GM12875 (cell line): ENCODE data around the gene EEF1A2.
"Not testable (repeated sequence)": the region's sequence is repeated elsewhere in the genome, so short reads cannot be mapped to it uniquely, and the experiment has no call there.

Source experiments
- H3K4me3 ChIP-seq: one replicate; pipeline ENCODE4 v1.5.1; 2011; ENCODE audit warnings: low read depth, low read length, control low read depth
- CTCF ChIP-seq: IDR thresholded peaks from 2 replicates; pipeline ENCODE4 v1.5.1; 2011; ENCODE audit warnings: low read depth, mild to moderate bottlenecking, control low read depth, inconsistent platforms, low read length, moderate library complexity, borderline replicate concordance; ENCODE audit not compliant: insufficient read depth

EEF1A2 gene

DNA sequence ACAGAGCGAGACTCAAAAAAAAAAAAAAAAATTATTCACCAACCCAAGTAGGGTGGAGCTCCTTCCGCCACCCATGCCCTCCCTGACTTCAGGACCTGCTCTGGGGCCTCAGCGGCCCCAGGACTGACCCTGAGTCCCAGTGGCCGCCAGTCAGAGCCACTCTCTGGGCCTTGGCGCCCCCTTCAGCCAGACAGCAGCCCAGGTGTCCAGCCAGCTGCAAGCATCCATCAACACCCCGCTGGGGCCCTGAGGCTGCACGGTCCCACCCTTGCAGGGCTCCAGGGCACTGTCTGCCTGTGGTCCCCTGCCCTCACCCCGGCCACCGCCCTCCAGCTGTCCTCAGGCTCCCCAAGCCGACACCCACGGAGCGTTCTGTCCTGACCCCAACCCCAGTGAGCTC lies 15.0 kb downstream of the EEF1A2 start:
- no peak for TF ChIP-seq CTCF
- H3K4me3 ChIP-seq, result no peak overlapping the region

DNA sequence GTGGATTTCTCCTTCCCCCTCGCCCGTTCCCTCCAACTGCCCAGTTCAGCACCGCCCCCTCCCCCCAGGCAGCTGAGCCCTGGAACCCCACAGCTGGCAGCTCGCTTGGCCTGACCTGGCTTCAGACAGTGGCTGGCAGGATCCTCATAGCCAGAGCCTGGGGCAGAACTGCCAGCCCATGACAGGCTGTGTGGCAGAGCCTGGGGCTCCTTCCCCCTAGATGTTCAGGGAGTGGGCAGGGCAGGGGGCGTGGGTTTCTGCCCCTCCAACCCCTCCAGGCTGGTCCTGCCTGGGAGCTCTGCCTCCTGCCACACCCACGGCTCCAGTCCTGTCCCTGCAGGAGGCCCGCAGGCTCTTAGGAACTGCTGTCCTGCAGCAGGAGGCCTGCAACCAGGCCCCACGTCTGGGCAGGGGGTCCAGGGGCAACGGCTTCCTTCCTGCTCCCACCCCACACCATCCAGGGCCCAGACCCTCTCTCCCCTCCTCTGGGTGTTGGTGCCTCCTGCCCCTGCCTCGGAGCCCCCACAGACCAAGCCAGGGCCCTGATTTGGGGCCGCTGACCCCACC lies 16.8 kb downstream of the EEF1A2 start:
- TF ChIP-seq CTCF, result no peak
- H3K4me3 ChIP-seq, result no peak overlapping the region

DNA sequence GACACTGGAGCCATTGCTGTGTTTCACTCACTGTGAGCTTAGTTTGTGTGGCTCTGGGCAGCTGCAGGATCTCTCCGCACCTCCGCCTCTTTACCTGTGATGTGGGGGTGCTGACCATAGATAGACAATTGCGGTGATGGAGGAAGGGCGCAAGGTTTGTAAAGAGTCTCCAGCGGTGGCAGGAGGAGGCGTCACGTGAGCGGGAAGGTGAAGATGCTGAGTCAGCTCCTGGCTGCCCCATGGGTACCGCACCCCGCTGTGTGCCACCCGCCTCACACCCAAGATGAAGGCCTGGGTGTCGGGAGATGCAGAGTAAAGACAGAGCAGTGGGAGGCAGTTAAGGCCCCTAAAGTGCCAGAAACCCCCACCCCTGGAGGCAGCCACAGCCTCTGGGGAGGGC lies 17.4 kb downstream of the EEF1A2 start:
- H3K4me3 ChIP-seq, result no peak overlapping the region
- no peak for TF ChIP-seq CTCF

DNA sequence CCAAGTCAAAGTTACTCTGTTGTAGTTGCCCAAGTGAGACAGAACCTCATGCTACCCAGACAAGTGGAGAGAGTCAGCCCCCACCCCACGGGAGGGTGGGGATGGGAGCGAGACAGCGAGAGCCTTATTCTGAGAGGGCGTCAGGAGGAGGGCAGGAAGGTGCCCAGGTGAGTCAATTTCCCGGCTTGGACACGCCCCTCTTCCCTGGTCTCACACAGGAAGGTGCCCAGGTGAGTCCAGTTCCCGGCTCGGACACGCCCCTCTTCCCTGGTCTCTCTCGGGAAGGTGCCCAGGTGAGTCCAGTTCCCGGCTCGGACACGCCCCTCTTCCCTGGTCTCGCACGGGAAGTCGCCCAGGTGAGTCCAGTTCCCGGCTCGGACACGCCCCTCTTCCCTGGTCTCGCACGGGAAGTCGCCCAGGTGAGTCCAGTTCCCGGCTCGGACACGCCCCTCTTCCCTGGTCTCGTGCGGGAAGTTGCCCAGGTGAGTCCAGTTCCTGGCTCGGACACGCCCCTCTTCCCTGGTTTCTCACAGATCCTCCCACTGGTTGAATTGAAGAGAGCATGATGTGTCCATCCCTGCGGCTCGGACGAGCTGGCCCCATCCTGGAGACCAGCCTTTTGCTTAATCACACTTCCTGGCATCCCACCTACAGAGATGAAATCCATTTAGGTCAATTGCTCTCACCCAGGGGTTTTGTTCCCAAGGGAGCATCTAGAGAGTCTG lies 19.0 kb downstream of the EEF1A2 start:
- H3K4me3 ChIP-seq, result not testable (repeated sequence)

- no peak overlapping the region for H3K4me3 ChIP-seq
- no peak for TF ChIP-seq CTCF
Observed at GRCh38 chr20:63478346-63479302, 20.3 kb downstream of the EEF1A2 start.

DNA sequence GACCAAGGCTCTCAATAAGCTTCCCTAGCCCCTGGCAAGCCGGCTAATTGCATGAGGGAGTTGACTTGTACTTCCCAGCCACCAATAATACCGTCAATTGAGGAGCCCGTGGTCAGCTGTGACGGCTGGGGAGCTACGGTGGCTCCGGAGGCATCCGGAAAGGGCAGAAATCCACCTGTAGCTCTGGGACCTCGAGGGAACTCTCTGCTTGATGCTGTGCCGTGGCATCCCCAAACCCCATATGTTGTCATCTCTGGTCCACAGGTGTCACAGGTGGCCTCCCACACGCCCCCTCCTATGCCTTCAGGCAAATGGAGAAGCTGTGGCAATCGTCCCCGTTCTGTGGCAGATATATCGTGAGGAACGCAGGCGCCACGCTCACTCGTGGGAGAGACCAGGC lies 20.9 kb downstream of the EEF1A2 start:
- TF ChIP-seq CTCF, result no peak
- H3K4me3 ChIP-seq, result no peak overlapping the region

GRCh38 chr20:63477061-63477616 lies 21.7 kb downstream of the EEF1A2 start:
- TF ChIP-seq CTCF, result no peak
- H3K4me3 ChIP-seq, result no peak overlapping the region
